Skeletal muscle tissue (tissue), 4 donors: ENCODE measurements around the gene RANGAP1. TPM values are rescaled to one million over a fixed set of nuclear protein-coding genes. Genes with fewer than 3 reads are reported as not detected.
"Not testable (repeated sequence)": the region's sequence is repeated elsewhere in the genome, so short reads cannot be mapped to it uniquely, and the experiment has no call there.

Source experiments
- H3K27ac ChIP-seq: one replicate; pipeline ENCODE4 v1.7.0; 2013; ENCODE audit warnings: mild to moderate bottlenecking, low read depth, low read length, inconsistent platforms
- H3K27me3 ChIP-seq, 3 donors: one replicate each; pipeline ENCODE4 v1.7.0; 2013; ENCODE audit warnings: low read length in 3 of 3; ENCODE audit not compliant: control insufficient read depth in 3 of 3, insufficient read depth in 3 of 3
- H3K36me3 ChIP-seq, 3 donors: one replicate each; pipeline ENCODE4 v1.7.0; 2013; ENCODE audit warnings: low read length in 3 of 3; ENCODE audit not compliant: control insufficient read depth in 3 of 3, insufficient read depth in 3 of 3
- H3K4me1 ChIP-seq, 3 donors: one replicate each; pipeline ENCODE4 v1.7.0; 2013; ENCODE audit warnings: low read length in 3 of 3, mild to moderate bottlenecking in 3 of 3; ENCODE audit not compliant: control insufficient read depth in 3 of 3, insufficient read depth in 3 of 3
- H3K4me3 ChIP-seq, 3 donors: one replicate each; pipeline ENCODE4 v1.7.0; 2013; ENCODE audit warnings: low read length in 3 of 3
- H3K9ac ChIP-seq, 3 donors: one replicate each; pipeline ENCODE4 v1.7.0; 2013; ENCODE audit warnings: low read length in 3 of 3, mild to moderate bottlenecking in 3 of 3, moderate library complexity in 2 of 3, low read depth in 1 of 3
- H3K9me3 ChIP-seq, 3 donors: one replicate each; pipeline ENCODE4 v1.7.0; 2013; ENCODE audit warnings: low read length in 3 of 3; ENCODE audit not compliant: control insufficient read depth in 3 of 3
- total RNA-seq: library from RNA; depleted of rRNA; stranded (reverse); fragments of >200 nt; gene quantifications from one replicate; pipeline ENCODE4 v1.2.3, GENCODE V29; 2014
- donor health status: Osteomylitis.

Gene RANGAP1
- total RNA-seq, 1 donor from 2014 or later = 10.4 TPM

- H3K27me3 ChIP-seq = no peaks in the 10 kb centered on the region
- peak overlapping the region; percentile 76 to 77 (median 76) for H3K4me3 ChIP-seq
- H3K9me3 ChIP-seq = no peaks in the 10 kb centered on the region
- H3K4me1 ChIP-seq = peaks cover 16 to 18% (median 17%) of the 10 kb centered on the region in 3 donors
- H3K27ac ChIP-seq = peak overlapping the region; percentile 79
- peak overlapping the region; percentile 83 to 96 (median 88) for H3K9ac ChIP-seq
- peaks cover 0 to 2% (median 0%) of the 10 kb centered on the region in 3 donors for H3K36me3 ChIP-seq
Observed at GRCh38 chr22:41302021-41302767, 16.2 kb upstream of the RANGAP1 start.

GRCh38 chr22:41301085-41302020 lies 15.4 kb upstream of the RANGAP1 start, which contains the start of gene ZC3H7B:
TSS of gene ZC3H7B (plus strand) at chr22:41301525. CDS start at chr22:41320661, 19,136 bp downstream.
- peaks cover 14 to 16% (median 15%) of the 10 kb centered on the region in 3 donors for H3K4me1 ChIP-seq
- peak within 1 kb of the TSS; percentile 76 to 77 (median 76) for H3K4me3 ChIP-seq
- H3K36me3 ChIP-seq = no peaks in the 10 kb centered on the region
- H3K27me3 ChIP-seq = no peaks in the 10 kb centered on the region
- H3K9me3 ChIP-seq = no peaks in the 10 kb centered on the region
- H3K9ac ChIP-seq = peak within 1 kb of the TSS; percentile 83 to 96 (median 88)
- H3K27ac ChIP-seq = peak within 1 kb of the TSS; percentile 79

- Histone ChIP-seq H3K9me3 (no peaks in the 10 kb centered on the region), H3K27ac (peak overlapping the region; percentile 79), H3K36me3 (no peaks in the 10 kb centered on the region), H3K4me1 (peaks cover 14 to 15% (median 15%) of the 10 kb centered on the region in 3 donors), H3K4me3 (peak overlapping the region; percentile 76 to 77 (median 76)), H3K9ac (peak overlapping the region; percentile 83 to 96 (median 88)), H3K27me3 (no peaks in the 10 kb centered on the region)
Observed at GRCh38 chr22:41300661-41301060, 14.7 kb upstream of the RANGAP1 start.

GRCh38 chr22:41296826-41297667 lies 11.1 kb upstream of the RANGAP1 start:
- Histone ChIP-seq H3K9ac (no peak overlapping the region), H3K9me3 (no peaks in the 10 kb centered on the region), H3K4me1 (peaks cover 4 to 6% (median 6%) of the 10 kb centered on the region in 3 donors), H3K27ac (no peak overlapping the region), H3K27me3 (no peaks in the 10 kb centered on the region), H3K4me3 (no peak overlapping the region), H3K36me3 (no peaks in the 10 kb centered on the region)

- not testable (repeated sequence) for H3K9ac ChIP-seq, H3K9me3 ChIP-seq, H3K36me3 ChIP-seq, H3K27ac ChIP-seq, H3K4me1 ChIP-seq, H3K27me3 ChIP-seq, H3K4me3 ChIP-seq
Observed at GRCh38 chr22:41294816-41295215, 8.8 kb upstream of the RANGAP1 start.

GRCh38 chr22:41290262-41291221 lies 4.6 kb upstream of the RANGAP1 start:
- Histone ChIP-seq H3K27me3 (no peaks in the 10 kb centered on the region), H3K9me3 (no peaks in the 10 kb centered on the region), H3K27ac (no peak overlapping the region), H3K4me1 (peaks cover 4 to 10% (median 7%) of the 10 kb centered on the region in 3 donors), H3K9ac (no peak overlapping the region), H3K4me3 (no peak overlapping the region), H3K36me3 (no peaks in the 10 kb centered on the region)

GRCh38 chr22:41289671-41290070 lies 3.7 kb upstream of the RANGAP1 start:
- Histone ChIP-seq H3K9me3 (no peaks in the 10 kb centered on the region), H3K27ac (no peak overlapping the region), H3K27me3 (no peaks in the 10 kb centered on the region), H3K36me3 (no peaks in the 10 kb centered on the region), H3K4me1 (peaks cover 11 to 19% (median 15%) of the 10 kb centered on the region in 3 donors), H3K4me3 (no peak overlapping the region), H3K9ac (no peak overlapping the region)

- Histone ChIP-seq H3K9me3 (no peaks in the 10 kb centered on the region), H3K4me3 (no peak overlapping the region), H3K36me3 (no peaks in the 10 kb centered on the region), H3K9ac (no peak overlapping the region), H3K4me1 (peaks cover 11 to 22% (median 15%) of the 10 kb centered on the region in 3 donors), H3K27me3 (no peaks in the 10 kb centered on the region), H3K27ac (peak overlapping the region; percentile 74)
Observed at GRCh38 chr22:41288245-41288946, 2.4 kb upstream of the RANGAP1 start.
